ENCODE data around the gene ADGRL1. TPM values are rescaled to one million over a fixed set of nuclear protein-coding genes. Genes with fewer than 3 reads are reported as not detected.
"Not testable (repeated sequence)": the region's sequence is repeated elsewhere in the genome, so short reads cannot be mapped to it uniquely, and the experiment has no call there.

The ADGRL1 gene
- 1 to 10 TPM; 8.5 to 9.5 TPM for total RNA-seq

DNA sequence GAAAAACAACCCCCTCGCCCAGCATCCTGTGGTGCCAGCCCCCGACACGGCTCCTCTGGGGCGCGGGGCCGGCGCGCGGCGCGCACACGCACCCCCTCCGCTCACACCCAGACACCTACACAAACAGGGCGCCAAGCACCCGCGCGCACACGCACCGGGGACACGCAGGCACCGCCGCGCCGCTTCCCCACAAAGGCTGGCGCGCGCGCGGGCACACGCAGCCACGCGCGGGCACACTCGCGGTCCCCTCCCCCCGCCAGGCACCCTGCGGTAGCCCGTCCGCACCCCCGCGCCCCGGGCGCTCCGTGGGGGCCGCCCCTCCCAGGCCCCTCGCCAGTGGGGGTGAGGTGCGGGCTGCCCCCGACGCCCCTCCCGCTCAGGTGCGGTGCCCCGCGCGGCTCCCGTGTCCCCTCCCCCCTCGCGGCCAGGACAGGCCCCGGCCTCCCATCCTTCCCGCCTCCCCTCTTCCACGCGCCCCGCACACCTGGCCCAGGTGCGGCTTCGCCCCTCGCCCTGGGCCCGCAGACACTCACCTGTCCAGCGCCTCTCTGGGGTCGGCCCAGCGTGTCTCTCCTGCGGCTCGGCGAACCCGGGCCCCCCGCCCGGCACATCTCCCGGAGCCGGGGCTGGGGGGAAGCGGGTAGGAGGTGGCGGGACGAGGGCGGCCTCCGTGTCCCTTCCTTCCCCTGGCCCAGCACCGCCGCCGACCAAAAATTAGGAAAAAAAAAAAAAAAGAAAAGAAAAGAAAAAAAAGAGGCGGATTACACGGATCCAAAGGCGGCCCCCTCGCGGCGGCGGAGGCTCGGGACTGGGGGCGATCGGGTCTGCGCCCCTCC lies at the start of gene ADGRL1:
Gene ADGRL1 (minus strand): TSS at position 718 of the 836 bp plus-strand sequence. CDS start 22,567 bp downstream, outside the sequence.
- not testable (repeated sequence) for H3K36me3 Mint-ChIP-seq, H3K9me3 Mint-ChIP-seq, DNase-seq
- peaks cover 33% of the 10 kb centered on the region for H3K27me3 Mint-ChIP-seq
- peak within 1 kb of the TSS; percentile 81 for H3K27ac Mint-ChIP-seq
- peak within 1 kb of the TSS; percentile 87 for H3K4me3 Mint-ChIP-seq
- H3K4me1 Mint-ChIP-seq: peaks cover 33% of the 10 kb centered on the region

- not testable (repeated sequence) for H3K4me3 Mint-ChIP-seq, H3K27me3 Mint-ChIP-seq, H3K9me3 Mint-ChIP-seq, H3K36me3 Mint-ChIP-seq, H3K27ac Mint-ChIP-seq, H3K4me1 Mint-ChIP-seq, DNase-seq
Observed at GRCh38 chr19:14255316-14255715, 49.3 kb upstream of the ADGRL1 start.

DNA sequence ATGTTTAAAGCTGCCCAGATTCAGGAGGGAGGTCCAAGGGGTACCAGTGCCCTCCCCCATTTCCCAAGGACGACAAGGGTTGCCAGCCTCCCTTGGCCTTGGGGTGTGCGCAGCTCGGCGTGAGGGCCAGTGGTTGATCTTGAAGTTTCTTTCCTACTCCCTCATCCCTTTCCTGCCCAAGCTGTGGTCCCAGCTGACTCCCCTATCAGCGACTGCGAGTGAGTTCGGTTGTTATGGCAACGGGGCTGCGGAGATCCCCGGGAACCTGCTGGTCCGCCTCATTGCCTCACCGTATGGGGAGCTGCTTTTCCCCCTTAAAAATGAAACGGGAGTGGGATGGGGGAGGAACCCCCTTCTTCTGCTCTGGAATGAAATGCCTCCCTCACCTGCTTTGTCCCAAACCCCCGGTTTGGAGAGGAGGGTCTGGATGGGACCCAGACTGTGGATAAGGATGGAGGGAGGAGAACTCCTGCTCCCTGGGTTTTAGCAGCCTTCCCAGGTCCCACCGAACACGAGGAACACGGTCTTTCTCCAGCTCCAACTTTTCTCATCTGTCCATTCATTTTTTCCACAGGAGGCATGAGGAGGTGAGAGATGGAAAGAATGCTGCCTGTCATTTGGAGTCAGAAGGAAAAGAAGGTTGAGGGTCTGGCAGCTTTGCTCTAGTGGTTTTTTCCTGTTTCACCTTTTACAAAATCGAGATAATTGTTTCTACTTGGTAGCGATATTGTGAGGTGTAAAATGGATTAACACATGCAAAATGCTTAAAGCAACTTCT lies 48.0 kb upstream of the ADGRL1 start:
- H3K27ac Mint-ChIP-seq, H3K36me3 Mint-ChIP-seq, H3K9me3 Mint-ChIP-seq, H3K4me3 Mint-ChIP-seq, H3K27me3 Mint-ChIP-seq: not testable (repeated sequence)
- peaks cover 14% of the 10 kb centered on the region for H3K4me1 Mint-ChIP-seq
- DNase-seq: peak; percentile 38

GRCh38 chr19:14252136-14252535 lies 46.2 kb upstream of the ADGRL1 start:
- H3K36me3 Mint-ChIP-seq, DNase-seq, H3K9me3 Mint-ChIP-seq, H3K27ac Mint-ChIP-seq, H3K27me3 Mint-ChIP-seq, H3K4me3 Mint-ChIP-seq: not testable (repeated sequence)
- H3K4me1 Mint-ChIP-seq: peaks cover 14% of the 10 kb centered on the region

GRCh38 chr19:14250870-14251269 lies 44.9 kb upstream of the ADGRL1 start:
- H3K27ac Mint-ChIP-seq: no peak overlapping the region
- H3K4me1 Mint-ChIP-seq: peaks cover 16% of the 10 kb centered on the region

DNA sequence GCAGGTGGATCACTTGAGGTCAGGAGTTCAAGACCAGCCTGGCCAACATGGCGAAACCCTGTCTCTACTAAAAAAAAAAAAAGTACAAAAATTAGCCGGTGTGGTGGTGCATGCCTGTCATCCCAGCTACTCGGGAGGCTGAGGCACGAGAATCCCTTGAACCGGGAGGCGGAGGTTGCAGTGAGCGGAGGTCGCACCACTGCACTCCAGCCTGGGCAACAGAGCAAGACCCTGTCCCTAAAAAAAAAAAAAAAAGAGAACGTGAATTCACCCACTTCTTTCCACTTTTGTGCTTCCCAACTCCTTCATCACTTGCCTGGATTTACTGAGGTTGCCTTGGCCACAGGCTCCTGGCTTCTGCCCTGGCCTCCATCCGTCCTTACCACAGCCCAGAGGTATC lies 44.3 kb upstream of the ADGRL1 start:
- not testable (repeated sequence) for H3K9me3 Mint-ChIP-seq, H3K4me3 Mint-ChIP-seq, H3K36me3 Mint-ChIP-seq, H3K27me3 Mint-ChIP-seq, H3K27ac Mint-ChIP-seq, DNase-seq
- H3K4me1 Mint-ChIP-seq: peaks cover 16% of the 10 kb centered on the region

More at GRCh38 chr19:14250870-14251269, 44.9 kb upstream of the ADGRL1 start:
- Mint-ChIP-seq H3K4me3 (no peak overlapping the region), H3K36me3 (no peaks in the 10 kb centered on the region), H3K9me3 (no peaks in the 10 kb centered on the region), H3K27me3 (no peaks in the 10 kb centered on the region)
- DNase-seq: no peak

GRCh38 chr19:14249891-14250290 lies 43.9 kb upstream of the ADGRL1 start:
- H3K9me3 Mint-ChIP-seq, DNase-seq, H3K27me3 Mint-ChIP-seq, H3K36me3 Mint-ChIP-seq: not testable (repeated sequence)
- H3K4me3 Mint-ChIP-seq: peak overlapping the region; percentile 63
- H3K4me1 Mint-ChIP-seq: peaks cover 16% of the 10 kb centered on the region
- peak overlapping the region; percentile 70 for H3K27ac Mint-ChIP-seq

GRCh38 chr19:14249012-14249754 lies 43.2 kb upstream of the ADGRL1 start:
- Mint-ChIP-seq H3K4me1 (peaks cover 15% of the 10 kb centered on the region), H3K4me3 (peak overlapping the region; percentile 63), H3K27ac (peak overlapping the region; percentile 81)
- H3K27me3 Mint-ChIP-seq, H3K9me3 Mint-ChIP-seq, DNase-seq, H3K36me3 Mint-ChIP-seq: not testable (repeated sequence)

- H3K36me3 Mint-ChIP-seq: no peaks in the 10 kb centered on the region
- peak overlapping the region; percentile 81 for H3K27ac Mint-ChIP-seq
Observed at GRCh38 chr19:14248578-14249011, 42.6 kb upstream of the ADGRL1 start.

GRCh38 chr19:14247548-14248471 lies 41.8 kb upstream of the ADGRL1 start:
- H3K36me3 Mint-ChIP-seq, H3K27me3 Mint-ChIP-seq, H3K9me3 Mint-ChIP-seq, H3K4me1 Mint-ChIP-seq, DNase-seq: not testable (repeated sequence)
- peak overlapping the region; percentile 81 for H3K27ac Mint-ChIP-seq
- peak overlapping the region; percentile 59 for H3K4me3 Mint-ChIP-seq

More at GRCh38 chr19:14248578-14249011, 42.6 kb upstream of the ADGRL1 start:
- no peaks in the 10 kb centered on the region for H3K27me3 Mint-ChIP-seq
- DNase-seq: peak; percentile 26
- H3K4me3 Mint-ChIP-seq: peak overlapping the region; percentile 61
- no peaks in the 10 kb centered on the region for H3K9me3 Mint-ChIP-seq
- H3K4me1 Mint-ChIP-seq: peaks cover 9% of the 10 kb centered on the region

DNA sequence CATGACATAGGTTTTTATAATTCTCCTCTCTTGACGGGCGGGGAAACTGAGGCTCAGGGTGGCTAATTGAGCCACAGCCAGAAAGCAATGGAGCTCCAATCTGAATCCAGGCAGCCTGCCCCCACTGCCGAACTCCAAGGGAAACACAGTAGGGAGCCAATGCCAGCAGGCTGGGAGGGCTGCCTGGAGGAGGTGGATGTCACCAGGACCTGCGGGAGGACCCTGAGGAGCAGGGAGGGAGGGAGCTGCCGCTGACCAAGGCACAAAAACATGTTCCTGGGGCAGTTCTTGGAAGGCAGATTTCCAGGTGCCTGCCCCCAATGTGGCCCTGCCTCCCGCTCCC lies 41.2 kb upstream of the ADGRL1 start:
- H3K36me3 Mint-ChIP-seq, H3K4me3 Mint-ChIP-seq, H3K9me3 Mint-ChIP-seq, H3K27me3 Mint-ChIP-seq, DNase-seq, H3K4me1 Mint-ChIP-seq, H3K27ac Mint-ChIP-seq: not testable (repeated sequence)

- H3K27me3 Mint-ChIP-seq, H3K36me3 Mint-ChIP-seq, H3K9me3 Mint-ChIP-seq, H3K27ac Mint-ChIP-seq, DNase-seq, H3K4me1 Mint-ChIP-seq, H3K4me3 Mint-ChIP-seq: not testable (repeated sequence)
Observed at GRCh38 chr19:14244393-14244792, 38.4 kb upstream of the ADGRL1 start.

DNA sequence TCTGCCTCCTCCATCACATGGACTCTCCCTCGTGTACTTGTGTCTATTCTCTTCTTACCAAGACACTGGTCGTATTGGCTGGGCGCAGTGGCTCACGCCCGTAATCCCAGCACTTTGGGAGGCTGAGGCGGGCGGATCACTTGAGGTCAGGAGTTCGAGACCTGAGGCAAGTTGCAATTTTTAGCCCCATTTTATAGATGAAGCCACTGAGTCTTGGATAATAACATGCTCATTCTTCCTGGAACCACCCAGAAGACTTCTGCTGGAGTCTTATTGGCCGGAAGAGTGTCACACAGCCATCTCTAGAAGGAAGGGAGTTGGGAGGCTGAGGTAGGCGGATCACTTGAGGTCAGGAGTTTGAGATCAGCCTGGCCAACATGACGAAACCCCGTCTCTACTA lies 37.7 kb upstream of the ADGRL1 start:
- H3K27me3 Mint-ChIP-seq, DNase-seq, H3K4me1 Mint-ChIP-seq, H3K9me3 Mint-ChIP-seq, H3K36me3 Mint-ChIP-seq, H3K27ac Mint-ChIP-seq, H3K4me3 Mint-ChIP-seq: not testable (repeated sequence)
